Ascending aorta (tissue), 2 donors: ENCODE results near the gene IRX4. TPM values are rescaled to one million over a fixed set of nuclear protein-coding genes. Genes with fewer than 3 reads are reported as not detected.

Source experiments
- DNase-seq, 2 donors: peaks; one replicate each; pipeline ENCODE4 v3.0.0-alpha.2; 2019; ENCODE audit warnings: low spot score in 2 of 2
- H3K27ac ChIP-seq, 2 donors: fragments of 200-600 bp; sonication (generic); one replicate each; pipeline ENCODE4 v1.5.1; 2016 to 2017; ENCODE audit warnings: mild to moderate bottlenecking in 1 of 2
- H3K27me3 ChIP-seq: fragments of 200-600 bp; sonication (generic); one replicate; pipeline ENCODE4 v1.5.1; 2017
- H3K36me3 ChIP-seq, 2 donors: fragments of 200-600 bp; sonication (generic); one replicate each; pipeline ENCODE4 v1.5.1; 2016
- H3K4me1 ChIP-seq, 2 donors: fragments of 200-600 bp; sonication (generic); one replicate each; pipeline ENCODE4 v1.5.1; 2016 to 2017; ENCODE audit warnings: mild to moderate bottlenecking in 1 of 2
- H3K4me3 ChIP-seq, 2 donors: fragments of 200-600 bp; sonication (generic); one replicate each; pipeline ENCODE4 v1.5.1; 2016 to 2017; ENCODE audit warnings: mild to moderate bottlenecking in 1 of 2
- H3K9me3 ChIP-seq, 2 donors: fragments of 200-600 bp; sonication (generic); one replicate each; pipeline ENCODE4 v1.5.1; 2016
- CTCF ChIP-seq, 3 experiments: fragments of 200-600 bp in 2 of 3; fragments of 450-650 bp in 1 of 3; sonication (generic) in 2 of 3; IDR thresholded peaks; one replicate each; pipeline ENCODE4 v1.5.1; 2016 to 2019; ENCODE audit warnings: antibody characterized with exemption in 3 of 3, mild to moderate bottlenecking in 1 of 3, moderate library complexity in 1 of 3
- intact Hi-C: fragments of 100-400 bp; cut with DNase I; formaldehyde crosslinking; loops from one replicate; pipeline ENCODE4 v1.15.1; 2023
- total RNA-seq: library from RNA; depleted of rRNA; stranded (reverse); fragments of >200 nt; gene quantifications from one replicate; pipeline ENCODE4 v1.1.0, GENCODE V29; 2016

The IRX4 gene
- total RNA-seq, 1 donor from 2014 or later = not detected

- Histone ChIP-seq H3K9me3 (no peaks in the 10 kb centered on the region), H3K27ac (no peak overlapping the region), H3K27me3 (no peaks in the 10 kb centered on the region), H3K4me3 (no peak overlapping the region), H3K36me3 (peaks cover 0 to 4% of the 10 kb centered on the region in 2 donors), H3K4me1 (no peaks in the 10 kb centered on the region)
- no peak for TF ChIP-seq CTCF (IDR thresholded peaks at IDR 0.05)
- intact Hi-C loops = no loop called here
- no peak for DNase-seq
These were observed 48.6 kb downstream of the IRX4 start for GRCh38 chr5:1834022-1834551.

- Histone ChIP-seq H3K36me3 (peaks cover 0 to 4% of the 10 kb centered on the region in 2 donors), H3K4me3 (no peak overlapping the region), H3K27me3 (no peaks in the 10 kb centered on the region), H3K9me3 (no peaks in the 10 kb centered on the region), H3K4me1 (no peaks in the 10 kb centered on the region), H3K27ac (no peak overlapping the region)
- no peak for DNase-seq
- no peak for TF ChIP-seq CTCF (IDR thresholded peaks at IDR 0.05)
- intact Hi-C loops = no loop called here
These were observed 49.3 kb downstream of the IRX4 start for GRCh38 chr5:1833264-1834021.

- Histone ChIP-seq H3K27ac (no peak overlapping the region), H3K4me3 (no peak overlapping the region), H3K27me3 (no peaks in the 10 kb centered on the region), H3K4me1 (no peaks in the 10 kb centered on the region), H3K36me3 (peaks cover 0 to 4% of the 10 kb centered on the region in 2 donors), H3K9me3 (no peaks in the 10 kb centered on the region)
- TF ChIP-seq CTCF (IDR thresholded peaks at IDR 0.05) = no peak
- intact Hi-C loops = no loop called here
- DNase-seq = no peak
These were observed 50.0 kb downstream of the IRX4 start for GRCh38 chr5:1832511-1833250.

GRCh38 chr5:1831677-1832313 is 50.9 kb downstream of the IRX4 start:
- intact Hi-C loops = no loop called here
- no peak for DNase-seq
- peaks cover 0 to 4% of the 10 kb centered on the region in 2 donors for H3K36me3 ChIP-seq

More at GRCh38 chr5:1831677-1832313, 50.9 kb downstream of the IRX4 start:
- H3K4me3 ChIP-seq = no peak overlapping the region
- no peak overlapping the region for H3K27ac ChIP-seq
- H3K27me3 ChIP-seq = no peaks in the 10 kb centered on the region
- H3K9me3 ChIP-seq = no peaks in the 10 kb centered on the region
- no peaks in the 10 kb centered on the region for H3K4me1 ChIP-seq
- no peak for TF ChIP-seq CTCF (IDR thresholded peaks at IDR 0.05)
